ENCODE results near the gene SLC6A11. TPM values are rescaled to one million over a fixed set of nuclear protein-coding genes. Genes with fewer than 3 reads are reported as not detected.

The SLC6A11 gene
- not detected for total RNA-seq
- not detected for polyA plus RNA-seq
- total RNA-seq = 0 to 0.09 (median 0) reads per million in 6 experiments

- POLR2A ChIA-PET = no interaction called here
- Mint-ChIP-seq H3K9me3 (peaks cover 0 to 2% (median 0%) of the 10 kb centered on the region in 9 donors), H3K27me3 (peaks cover 23 to 50% (median 31%) of the 10 kb centered on the region in 5 donors), H3K36me3 (no peaks in the 10 kb centered on the region), H3K27ac (no peak within 1 kb of the TSS), H3K4me1 (peaks cover 0 to 3% (median 2%) of the 10 kb centered on the region in 4 donors), H3K4me3 (peak within 1 kb of the TSS in 1 of 10 donors; percentile 22)
- ATAC-seq (no peak), DNase-seq (no peak)
Observed at GRCh38 chr3:10816019-10816862, at the start of gene SLC6A11. TSS of gene SLC6A11 (plus strand) at chr3:10816228. CDS start at chr3:10816266, 38 bp downstream.

GRCh38 chr3:10768708-10769394 lies 47.2 kb upstream of the SLC6A11 start:
- H3K4me1 Mint-ChIP-seq = peaks cover 0 to 2% (median 0%) of the 10 kb centered on the region in 4 donors
- H3K27me3 Mint-ChIP-seq = peaks cover 14 to 71% (median 35%) of the 10 kb centered on the region in 5 donors
- ATAC-seq = no peak
- H3K36me3 Mint-ChIP-seq = no peaks in the 10 kb centered on the region
- peaks cover 0 to 5% (median 0%) of the 10 kb centered on the region in 9 donors for H3K9me3 Mint-ChIP-seq
- no peak overlapping the region for H3K4me3 Mint-ChIP-seq
- H3K27ac Mint-ChIP-seq = no peak overlapping the region
- DNase-seq = no peak
- POLR2A ChIA-PET = no interaction called here

- peaks cover 0 to 2% (median 0%) of the 10 kb centered on the region in 4 donors for H3K4me1 Mint-ChIP-seq
Observed at GRCh38 chr3:10770547-10770946, 45.5 kb upstream of the SLC6A11 start.

GRCh38 chr3:10770981-10771380 lies 45.0 kb upstream of the SLC6A11 start:
- DNase-seq = no peak
- peaks cover 0 to 5% (median 0%) of the 10 kb centered on the region in 9 donors for H3K9me3 Mint-ChIP-seq
- H3K4me3 Mint-ChIP-seq = no peak overlapping the region
- no peak for ATAC-seq
- no peak overlapping the region for H3K27ac Mint-ChIP-seq
- H3K4me1 Mint-ChIP-seq = peaks cover 0 to 2% (median 0%) of the 10 kb centered on the region in 4 donors
- H3K36me3 Mint-ChIP-seq = no peaks in the 10 kb centered on the region
- POLR2A ChIA-PET = no interaction called here
- H3K27me3 Mint-ChIP-seq = peaks cover 10 to 68% (median 43%) of the 10 kb centered on the region in 5 donors

More at GRCh38 chr3:10770547-10770946, 45.5 kb upstream of the SLC6A11 start:
- DNase-seq (no peak), ATAC-seq (no peak)
- H3K4me3 Mint-ChIP-seq = no peak overlapping the region
- H3K9me3 Mint-ChIP-seq = peaks cover 0 to 5% (median 0%) of the 10 kb centered on the region in 9 donors
- H3K36me3 Mint-ChIP-seq = no peaks in the 10 kb centered on the region
- POLR2A ChIA-PET = no interaction called here
- H3K27ac Mint-ChIP-seq = no peak overlapping the region
- H3K27me3 Mint-ChIP-seq = peaks cover 12 to 72% (median 43%) of the 10 kb centered on the region in 5 donors

- POLR2A ChIA-PET = no interaction called here
- ATAC-seq = no peak
- peaks cover 10 to 65% (median 43%) of the 10 kb centered on the region in 5 donors for H3K27me3 Mint-ChIP-seq
Observed at GRCh38 chr3:10771486-10772270, 44.4 kb upstream of the SLC6A11 start.

GRCh38 chr3:10772271-10773161 lies 43.5 kb upstream of the SLC6A11 start:
- Mint-ChIP-seq H3K4me1 (peaks cover 0 to 2% (median 0%) of the 10 kb centered on the region in 4 donors), H3K27me3 (peaks cover 10 to 57% (median 43%) of the 10 kb centered on the region in 5 donors), H3K27ac (no peak overlapping the region), H3K36me3 (no peaks in the 10 kb centered on the region), H3K9me3 (peaks cover 0 to 5% (median 0%) of the 10 kb centered on the region in 9 donors), H3K4me3 (no peak overlapping the region)
- no peak for ATAC-seq
- POLR2A ChIA-PET = no interaction called here
- DNase-seq = no peak

More at GRCh38 chr3:10771486-10772270, 44.4 kb upstream of the SLC6A11 start:
- no peak overlapping the region for H3K4me3 Mint-ChIP-seq
- no peak for DNase-seq
- no peak overlapping the region for H3K27ac Mint-ChIP-seq
- no peaks in the 10 kb centered on the region for H3K36me3 Mint-ChIP-seq
- H3K9me3 Mint-ChIP-seq = peaks cover 0 to 5% (median 0%) of the 10 kb centered on the region in 9 donors
- peaks cover 0 to 2% (median 0%) of the 10 kb centered on the region in 4 donors for H3K4me1 Mint-ChIP-seq

- Mint-ChIP-seq H3K36me3 (no peaks in the 10 kb centered on the region), H3K27me3 (peaks cover 6 to 42% (median 32%) of the 10 kb centered on the region in 5 donors), H3K4me3 (no peak overlapping the region), H3K27ac (no peak overlapping the region), H3K4me1 (peaks cover 0 to 2% (median 0%) of the 10 kb centered on the region in 4 donors), H3K9me3 (peaks cover 0 to 5% (median 0%) of the 10 kb centered on the region in 9 donors)
- DNase-seq (no peak), ATAC-seq (no peak)
- POLR2A ChIA-PET = no interaction called here
Observed at GRCh38 chr3:10774129-10774670, 41.8 kb upstream of the SLC6A11 start.

- DNase-seq (no peak), ATAC-seq (no peak)
- Mint-ChIP-seq H3K9me3 (peaks cover 0 to 5% (median 0%) of the 10 kb centered on the region in 9 donors), H3K4me3 (no peak overlapping the region), H3K27ac (no peak overlapping the region), H3K27me3 (peaks cover 7 to 40% (median 37%) of the 10 kb centered on the region in 5 donors), H3K4me1 (peaks cover 0 to 2% (median 0%) of the 10 kb centered on the region in 4 donors), H3K36me3 (no peaks in the 10 kb centered on the region)
- POLR2A ChIA-PET = no interaction called here
Observed at GRCh38 chr3:10774825-10775224, 41.2 kb upstream of the SLC6A11 start.

- Mint-ChIP-seq H3K27me3 (peaks cover 4 to 41% (median 40%) of the 10 kb centered on the region in 5 donors), H3K4me3 (no peak overlapping the region), H3K36me3 (no peaks in the 10 kb centered on the region), H3K9me3 (peaks cover 0 to 5% (median 0%) of the 10 kb centered on the region in 9 donors), H3K27ac (no peak overlapping the region), H3K4me1 (peaks cover 0 to 2% (median 0%) of the 10 kb centered on the region in 4 donors)
- DNase-seq = no peak
- POLR2A ChIA-PET = no interaction called here
- no peak for ATAC-seq
Observed at GRCh38 chr3:10775259-10775658, 40.8 kb upstream of the SLC6A11 start.

GRCh38 chr3:10775828-10776227 lies 40.2 kb upstream of the SLC6A11 start:
- H3K36me3 Mint-ChIP-seq = no peaks in the 10 kb centered on the region
- H3K27me3 Mint-ChIP-seq = peaks cover 6 to 47% (median 40%) of the 10 kb centered on the region in 5 donors
- peaks cover 0 to 5% (median 0%) of the 10 kb centered on the region in 9 donors for H3K9me3 Mint-ChIP-seq
- no peak for DNase-seq
- H3K4me1 Mint-ChIP-seq = peaks cover 0 to 2% (median 0%) of the 10 kb centered on the region in 4 donors
- H3K27ac Mint-ChIP-seq = no peak overlapping the region
- POLR2A ChIA-PET = no interaction called here
- H3K4me3 Mint-ChIP-seq = no peak overlapping the region
- no peak for ATAC-seq

GRCh38 chr3:10777627-10778026 lies 38.4 kb upstream of the SLC6A11 start:
- H3K4me3 Mint-ChIP-seq = no peak overlapping the region

More at GRCh38 chr3:10777627-10778026, 38.4 kb upstream of the SLC6A11 start:
- no peaks in the 10 kb centered on the region for H3K36me3 Mint-ChIP-seq
- no peak for DNase-seq
- H3K9me3 Mint-ChIP-seq = peaks cover 0 to 3% (median 0%) of the 10 kb centered on the region in 9 donors
- POLR2A ChIA-PET = no interaction called here
- H3K27me3 Mint-ChIP-seq = peaks cover 6 to 50% (median 41%) of the 10 kb centered on the region in 5 donors
- no peak for ATAC-seq
- no peaks in the 10 kb centered on the region for H3K4me1 Mint-ChIP-seq
- no peak overlapping the region for H3K27ac Mint-ChIP-seq
